H1 (cell line): ENCODE data around the gene PLAU. TPM values are rescaled to one million over a fixed set of nuclear protein-coding genes. Genes with fewer than 3 reads are reported as not detected.

Experiments used
- CTCF ChIA-PET: fragments of 300-600 bp; sonication (Branson Sonifier 250); formaldehyde crosslinking; loops from one replicate; lab custom pipeline; 2021; ENCODE audit not compliant: partially characterized antibody; lab: Charles Lee
- POLR2A ChIA-PET: fragments of 300-600 bp; sonication (Branson Sonifier 250); formaldehyde crosslinking; loops from one replicate; lab custom pipeline; 2021; ENCODE audit warnings: inconsistent platforms; ENCODE audit not compliant: partially characterized antibody; lab: Charles Lee
- DNase-seq, 2 experiments: peaks; one replicate each; pipeline versions ENCODE4 v3.0.0 to v3.0.0-alpha.2; 2010 to 2022; ENCODE audit warnings: low spot score in 2 of 2, low read depth in 1 of 2, mixed read lengths in 1 of 2
- FAIRE-seq: peaks from 2 replicates; lab custom pipeline; 2011; peaks lifted over from hg19 to GRCh38; lab: Jason Lieb, UNC
- H2AFZ ChIP-seq: 2 replicates; pipeline ENCODE4 v1.8.1; 2012; ENCODE audit warnings: low read length, inconsistent platforms
- H2AK5ac ChIP-seq: 2 replicates; pipeline ENCODE4 v1.6.1; 2013; ENCODE audit warnings: low read depth, low read length
- H2BK120ac ChIP-seq: replicated peaks from 2 replicates; pipeline ENCODE3; 2013; ENCODE audit warnings: low read depth, low read length, inconsistent platforms
- H2BK12ac ChIP-seq: 2 replicates; pipeline ENCODE4 v1.6.1; 2013; ENCODE audit warnings: low read depth, low read length
- H2BK15ac ChIP-seq: 2 replicates; pipeline ENCODE4 v1.6.1; 2013; ENCODE audit warnings: low read length
- H2BK20ac ChIP-seq: 2 replicates; pipeline ENCODE4 v1.6.1; 2013; ENCODE audit warnings: low read length
- H2BK5ac ChIP-seq: 2 replicates; pipeline ENCODE4 v1.6.1; 2013; ENCODE audit warnings: low read depth, low read length
- H3K14ac ChIP-seq: 2 replicates; pipeline ENCODE4 v1.6.1; 2013; ENCODE audit warnings: inconsistent platforms; ENCODE audit not compliant: insufficient read length
- H3K18ac ChIP-seq: 2 replicates; pipeline ENCODE4 v1.6.1; 2013; ENCODE audit warnings: low read length; ENCODE audit errors: extremely low read depth
- H3K23ac ChIP-seq: 2 replicates; pipeline ENCODE4 v1.6.1; 2013; ENCODE audit warnings: inconsistent platforms; ENCODE audit not compliant: insufficient read length
- H3K23me2 ChIP-seq: 2 replicates; pipeline ENCODE4 v1.6.1; 2013; ENCODE audit warnings: low read depth, low read length
- H3K27ac ChIP-seq: 2 replicates; pipeline ENCODE4 v1.6.1; 2011; ENCODE audit warnings: low read depth, low read length, inconsistent platforms
- H3K27me3 ChIP-seq, 4 experiments: replicated peaks in 1 of 4; 1 replicate in 1 of 4; 2 replicates in 3 of 4; pipeline versions ENCODE4 v1.6.1 to v1.8.1; 2011 to 2013; ENCODE audit warnings: low read length in 3 of 4, mild to moderate bottlenecking in 3 of 4, inconsistent platforms in 2 of 4, mixed read lengths in 2 of 4, moderate library complexity in 1 of 4; ENCODE audit not compliant: control insufficient read depth in 3 of 4, insufficient read depth in 3 of 4; ENCODE audit errors: extremely low read depth in 1 of 4
- H3K36me3 ChIP-seq, 4 experiments: 2 replicates each; pipeline versions ENCODE4 v1.6.1 to v1.8.1; 2011 to 2013; ENCODE audit warnings: mild to moderate bottlenecking in 4 of 4, low read length in 3 of 4, moderate library complexity in 2 of 4, control low read depth in 1 of 4, inconsistent platforms in 1 of 4; ENCODE audit not compliant: insufficient read depth in 4 of 4, control insufficient read depth in 2 of 4
- H3K4ac ChIP-seq: replicated peaks from 2 replicates; pipeline ENCODE3; 2013; ENCODE audit warnings: low read length, low read depth, mixed read lengths, inconsistent platforms; ENCODE audit not compliant: insufficient read length
- H3K4me1 ChIP-seq, 4 experiments: replicated peaks in 1 of 4; 1 replicate in 1 of 4; 2 replicates in 3 of 4; pipeline versions ENCODE4 v1.6.1 to v1.8.1; 2011 to 2013; ENCODE audit warnings: low read length in 3 of 4, inconsistent platforms in 2 of 4, mixed read lengths in 1 of 4; ENCODE audit not compliant: insufficient read depth in 4 of 4, control insufficient read depth in 3 of 4
- H3K4me2 ChIP-seq, 2 experiments: 2 replicates each; pipeline versions ENCODE4 v1.6.1 to v1.8.1; 2011 to 2013; ENCODE audit warnings: low read depth in 2 of 2, low read length in 2 of 2, control low read depth in 1 of 2, inconsistent platforms in 1 of 2, mild to moderate bottlenecking in 1 of 2; ENCODE audit not compliant: insufficient read depth in 1 of 2
- H3K4me3 ChIP-seq, 4 experiments: fragments of 200-600, 300-600 bp in 1 of 4; sonication (generic), shearing (Covaris generic), sonication (Bioruptor Twin) in 1 of 4; 2 replicates each; pipeline versions ENCODE4 v1.5.1 to v1.8.1; 2011 to 2016; ENCODE audit warnings: low read length in 4 of 4, low read depth in 3 of 4, control low read depth in 2 of 4, inconsistent platforms in 2 of 4, mild to moderate bottlenecking in 2 of 4, mixed read lengths in 1 of 4, moderate library complexity in 1 of 4; ENCODE audit not compliant: insufficient read depth in 2 of 4; ENCODE audit errors: extremely low read depth in 1 of 4
- H3K56ac ChIP-seq: replicated peaks from 2 replicates; pipeline ENCODE3; 2013; ENCODE audit warnings: low read depth, mild to moderate bottlenecking, mixed read lengths, low read length, inconsistent platforms; ENCODE audit not compliant: insufficient read length
- H3K79me1 ChIP-seq: 2 replicates; pipeline ENCODE4 v1.6.1; 2013; ENCODE audit warnings: low read depth, low read length, control low read depth
- H3K79me2 ChIP-seq, 2 experiments: 2 replicates each; pipeline versions ENCODE4 v1.6.1 to v1.8.1; 2012 to 2013; ENCODE audit warnings: low read length in 2 of 2, mild to moderate bottlenecking in 2 of 2, inconsistent platforms in 1 of 2; ENCODE audit not compliant: insufficient read depth in 2 of 2, control insufficient read depth in 1 of 2
- H3K9ac ChIP-seq, 4 experiments: replicated peaks in 1 of 4; 1 replicate in 1 of 4; 2 replicates in 3 of 4; pipeline versions ENCODE4 v1.6.1 to v1.8.1; 2011 to 2013; ENCODE audit warnings: low read depth in 3 of 4, low read length in 3 of 4, control low read depth in 2 of 4, mild to moderate bottlenecking in 2 of 4, moderate library complexity in 2 of 4, inconsistent platforms in 1 of 4; ENCODE audit errors: extremely low read depth in 1 of 4
- H3K9me3 ChIP-seq, 2 experiments: 2 replicates each; pipeline versions ENCODE4 v1.6.1 to v1.8.1; 2012 to 2013; ENCODE audit warnings: mild to moderate bottlenecking in 2 of 2, moderate library complexity in 2 of 2, control low read depth in 1 of 2, inconsistent platforms in 1 of 2, low read depth in 1 of 2, low read length in 1 of 2, mixed read lengths in 1 of 2; ENCODE audit not compliant: insufficient read depth in 2 of 2
- H4K20me1 ChIP-seq, 2 experiments: replicated peaks in 1 of 2; 2 replicates each; pipeline versions ENCODE3 to v1.8.1; 2011 to 2013; ENCODE audit warnings: inconsistent platforms in 2 of 2, low read length in 2 of 2, mild to moderate bottlenecking in 1 of 2; ENCODE audit not compliant: insufficient read depth in 2 of 2, control insufficient read depth in 1 of 2
- H4K5ac ChIP-seq: 2 replicates; pipeline ENCODE4 v1.6.1; 2013; ENCODE audit warnings: low read length, low read depth, mixed read lengths, inconsistent platforms; ENCODE audit not compliant: insufficient read length
- H4K8ac ChIP-seq: 2 replicates; pipeline ENCODE4 v1.8.0; 2013; ENCODE audit warnings: mild to moderate bottlenecking, moderate library complexity, low read length, inconsistent platforms; ENCODE audit not compliant: insufficient read depth; ENCODE audit errors: extremely low read depth
- H4K91ac ChIP-seq: replicated peaks from 2 replicates; pipeline ENCODE3; 2013; ENCODE audit warnings: low read length, mixed read lengths, inconsistent platforms; ENCODE audit not compliant: insufficient read length
- CTBP2 ChIP-seq: IDR thresholded peaks from 2 replicates; pipeline ENCODE4 v1.7.0; 2011; ENCODE audit warnings: borderline replicate concordance, mild to moderate bottlenecking, moderate library complexity, mixed read lengths, low read length; ENCODE audit not compliant: insufficient read depth, insufficient read length
- SIN3A ChIP-seq, 2 experiments: IDR thresholded peaks in 1 of 2; conservative IDR thresholded peaks in 1 of 2; 2 replicates each; pipeline ENCODE4 v1.6.1; 2011 to 2012; ENCODE audit warnings: low read length in 2 of 2, improper control_type of control experiment in 1 of 2, low read depth in 1 of 2, mild to moderate bottlenecking in 1 of 2
- WGBS, 2 experiments: shearing (Covaris generic) in 1 of 2; methylation state at CpG; one replicate each; pipeline versions ENCODE4 v1.1.6 to v1.1.7; 2013 to 2015; ENCODE audit warnings: low lambda C conversion rate in 2 of 2, mixed read lengths in 2 of 2, inconsistent platforms in 1 of 2, low coverage in 1 of 2, missing lambda C conversion rate in 1 of 2; ENCODE audit not compliant: insufficient replicate concordance in 2 of 2, insufficient coverage in 1 of 2, insufficient read length in 1 of 2; ENCODE audit errors: extremely low coverage in 1 of 2, missing lambda C conversion rate in 1 of 2; 5-methylcytosine and 5-hydroxymethylcytosine counted together
- polyA plus RNA-seq, 7 experiments: library from polyadenylated mRNA; depleted of rRNA in 3 of 7; stranded (reverse) in 5 of 7; unstranded in 2 of 7; fragments of >200 nt in 5 of 7; fragments of 200-250 nt in 2 of 7; gene quantifications; 1 replicate in 5 of 7; 2 replicates in 1 of 7; 4 replicates in 1 of 7; pipeline versions ENCODE4 v1.2.1 to v1.2.3, GENCODE V29; 2011 to 2013; ENCODE audit warnings: missing spikeins in 2 of 7, mixed read lengths in 2 of 7
- total RNA-seq: library from RNA; stranded (reverse); fragmentation: NEBNext Ultra II Directional; extraction: Animal tissue kit (Norgen Biotek cat#: 25700); gene quantifications from 2 replicates; pipeline ENCODE4 v1.2.1, GENCODE V29; 2021

The PLAU gene
- total and polyA plus RNA-seq, 2 of the 8 experiments (the other 6 are each of a cell fraction or from before 2014, with no cell fraction given), result 16.2 to 26.1 TPM

DNA sequence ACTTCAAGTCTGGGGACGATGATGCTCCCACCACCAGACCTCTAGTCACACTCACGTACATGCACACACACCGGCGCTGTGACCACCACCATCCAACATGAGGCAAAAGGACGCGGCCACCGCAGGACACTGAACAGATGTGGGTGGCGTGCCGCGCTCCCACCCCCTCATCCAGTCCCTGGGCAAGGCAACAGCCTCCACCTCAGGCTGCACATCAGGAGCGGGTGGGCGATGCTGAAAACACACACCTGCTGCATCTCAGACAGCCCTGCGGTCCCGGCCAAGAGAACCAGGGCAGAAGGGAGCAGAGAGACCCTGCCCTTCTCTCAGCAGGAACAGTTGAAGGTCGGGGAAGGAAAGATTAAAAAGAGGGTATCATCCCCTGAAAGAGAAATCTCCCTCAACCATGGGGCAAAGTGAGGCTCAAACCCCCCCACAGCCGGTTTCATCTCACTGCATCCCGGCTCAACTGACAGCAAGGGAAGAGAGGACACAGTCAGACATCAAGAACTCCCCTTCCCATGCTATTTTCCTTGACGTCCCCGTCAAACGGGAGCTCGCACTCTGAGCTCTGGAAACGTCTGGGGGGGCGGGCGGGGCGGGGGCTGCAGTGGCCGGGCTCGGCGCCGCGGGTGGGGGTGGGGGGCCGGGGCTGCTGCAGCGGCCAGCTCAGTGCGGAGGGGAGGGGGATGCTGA lies 37.6 kb upstream of the PLAU start:
- Histone ChIP-seq H3K79me2 (peaks cover 0 to 45% of the 10 kb centered on the region in 2 experiments; a peak in 3 of 4 replicates), H3K9ac (peak overlapping the region in 2 of 4 experiments; percentile 9 to 12; a peak in 2 of 7 replicates), H4K8ac (no peak overlapping the region; the same call in 1 of the 2 replicates), H3K27me3 (peaks cover 0 to 3% (median 0%) of the 10 kb centered on the region in 4 experiments; a peak in 1 of 7 replicates), H3K4me3 (peak overlapping the region; percentile 40 to 86 (median 54); a peak in 7 of 8 replicates), H4K5ac (no peak overlapping the region), H2BK12ac (peak overlapping the region; percentile 50; the same call in 1 of the 2 replicates), H4K20me1 (peaks cover 15 to 22% of the 10 kb centered on the region in 2 experiments), H2BK20ac (no peak overlapping the region), H2AK5ac (no peak overlapping the region; the same call in 1 of the 2 replicates), H3K36me3 (peaks cover 4 to 29% (median 10%) of the 10 kb centered on the region in 4 experiments; a peak in 6 of 8 replicates), H3K79me1 (peaks cover 20% of the 10 kb centered on the region), H3K23me2 (peaks cover 9% of the 10 kb centered on the region; the same call in 1 of the 2 replicates), H3K9me3 (no peaks in the 10 kb centered on the region), H3K4me2 (peak overlapping the region; percentile 71 to 74), H3K56ac (no peak overlapping the region)
- POLR2A ChIA-PET, result interaction anchor here (0.6 to 1.2 kb wide), 4 partner anchors 16 to 136 kb away, joined by 3 read pairs; no protein-coding TSS in a partner anchor
- DNase-seq, result no peak
- TF ChIP-seq CTBP2 (no peak), SIN3A (conservative IDR thresholded peaks at IDR 0.05 in 1 of 2, IDR thresholded peaks at IDR 0.05 in 1 of 2; ENCODE audit: low read depth in 1 of 2, low read length in 2 of 2) (peak in 1 of 2 experiments; percentile 46; a peak in 1 of 4 replicates)
- TF ChIP-seq, all 59 proteins: peak for 1
- Histone ChIP-seq H3K4me1 (peaks cover 0 to 13% (median 9%) of the 10 kb centered on the region in 4 experiments; a peak in 6 of 7 replicates), H3K14ac (no peak overlapping the region), H2BK120ac (no peak overlapping the region), H3K4ac (no peak overlapping the region), H4K91ac (no peak overlapping the region), H2BK15ac (no peak overlapping the region), H3K18ac (no peak overlapping the region; the same call in 1 of the 2 replicates), H2AFZ (no peak overlapping the region), H2BK5ac (0 out of 2 replicates have a peak overlapping the region, but pooled peaks have one; percentile 35), H3K27ac (no peak overlapping the region), H3K23ac (no peak overlapping the region)
- CTCF ChIA-PET, result interaction anchor here (1.5 to 10.6 kb wide), 5 partner anchors 10 to 25 kb away, joined by 6 to 279 read pairs (median 10); no protein-coding TSS in a partner anchor
- FAIRE-seq, result no peak
- WGBS, 2 experiments, result 38% methylated on average over 30 of the region's 33 CpGs; no CpG with 5 or more reads in 1 of the 2 experiments
